NCI-H2107 treated with DMSO at 0.1 percent for 48 hours (cell line): ENCODE measurements around the gene TP53AIP1.

Source experiments
- DNase-seq: peaks from one replicate; lab custom pipeline; 2025; ENCODE audit not compliant: unreplicated experiment; lab: John Stamatoyannopoulos, UW

Gene TP53AIP1

DNA sequence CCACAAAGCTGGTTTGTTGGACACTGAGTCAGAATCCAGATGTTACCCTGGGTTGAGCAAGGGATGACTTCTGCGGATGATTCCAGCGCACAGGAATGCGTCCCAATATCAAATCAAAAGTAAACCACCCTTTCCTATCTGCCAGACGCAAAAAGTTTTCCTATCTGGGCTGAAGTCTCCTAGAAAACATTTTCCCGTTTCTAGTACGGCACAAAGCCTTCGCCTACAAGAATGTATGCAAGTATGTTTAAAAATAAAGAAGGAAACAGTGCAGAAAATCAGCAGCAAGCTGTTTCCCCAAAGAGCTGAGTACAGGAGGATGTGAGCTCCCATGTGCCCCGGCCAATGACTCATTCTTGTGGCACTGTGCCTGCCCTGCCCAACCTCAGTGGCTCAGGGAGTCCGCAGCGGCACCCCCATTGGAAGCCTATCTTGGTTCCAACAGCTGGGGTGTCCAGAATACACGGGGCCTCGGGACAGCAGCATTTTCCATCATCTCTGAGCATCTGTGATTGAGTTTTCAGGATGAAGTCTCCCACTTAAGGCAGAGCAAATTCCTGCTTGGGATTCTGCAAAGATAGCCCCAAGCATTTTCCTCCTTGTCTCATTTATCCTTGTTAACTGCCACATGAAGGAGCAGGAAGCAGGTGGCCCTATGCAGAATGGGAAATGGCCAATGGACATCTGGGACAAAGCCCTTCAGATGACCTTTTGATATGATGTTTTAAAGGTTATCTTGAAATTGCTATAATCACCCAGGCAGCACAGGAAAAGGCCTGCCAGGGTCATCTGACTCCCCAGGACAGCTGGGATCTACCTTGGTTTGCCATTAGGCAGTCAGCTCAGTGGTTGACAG is 34.1 kb downstream of the TP53AIP1 start:
- no peak for DNase-seq

DNA sequence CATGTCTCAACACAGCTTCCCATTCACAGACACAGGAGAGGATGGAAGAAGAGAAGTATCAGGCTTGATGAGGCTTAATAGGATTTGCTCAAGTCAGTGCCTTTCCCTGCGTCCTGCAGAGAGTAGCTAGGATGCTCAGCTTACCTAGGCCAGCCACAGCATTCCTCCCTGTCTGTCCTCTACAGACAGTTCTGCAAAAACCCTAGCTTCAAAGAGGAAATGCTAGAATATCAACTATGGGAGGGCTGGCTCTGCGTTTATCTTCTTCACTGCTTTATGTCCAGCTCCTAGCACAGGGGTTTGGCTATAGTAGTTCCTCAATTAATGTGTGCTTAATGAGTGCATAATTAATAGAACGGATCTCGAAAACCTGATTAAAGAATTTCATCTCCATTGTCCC is 35.1 kb downstream of the TP53AIP1 start:
- DNase-seq: no peak

DNA sequence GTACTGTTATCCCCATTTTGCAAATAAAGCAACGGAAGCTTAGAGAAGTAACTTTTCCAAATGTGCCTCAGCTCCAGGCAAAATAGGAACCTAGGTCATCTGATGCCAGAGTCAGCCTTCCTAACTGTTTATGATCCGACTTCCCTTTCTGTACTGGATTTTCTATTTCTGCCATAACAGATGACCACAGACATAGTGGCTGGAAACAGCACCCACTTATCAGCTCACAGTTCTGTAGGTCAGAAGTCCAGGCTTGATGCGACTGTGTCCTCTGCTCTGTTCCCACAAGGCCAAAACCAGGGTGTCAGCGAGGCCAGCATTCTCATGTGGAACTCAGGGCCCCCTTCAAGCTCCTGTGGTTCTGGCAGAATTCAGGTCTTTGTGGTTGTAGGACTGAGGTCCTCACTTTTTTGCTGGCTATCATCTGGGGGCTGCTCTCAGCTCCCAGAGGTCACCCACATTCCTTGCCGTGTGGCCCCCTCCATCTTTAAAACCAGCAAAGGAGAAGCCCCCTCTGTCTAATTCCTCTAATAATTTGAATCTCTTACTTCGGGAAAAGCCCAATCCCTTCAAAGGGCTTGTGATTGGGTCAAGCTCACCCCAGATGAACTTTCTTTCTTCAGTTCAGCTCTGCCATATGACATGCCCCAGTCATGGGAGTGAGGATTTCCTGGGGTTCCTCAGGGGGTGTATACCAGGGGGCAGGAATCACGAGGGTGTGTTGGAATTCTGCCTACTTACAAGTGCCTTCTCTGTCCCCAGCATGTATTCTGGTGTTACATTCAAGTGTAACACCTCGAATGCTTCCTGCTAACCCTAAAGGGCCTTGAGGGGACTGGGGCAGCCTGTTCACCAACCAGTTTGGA is 36.3 kb downstream of the TP53AIP1 start:
- no peak for DNase-seq

DNA sequence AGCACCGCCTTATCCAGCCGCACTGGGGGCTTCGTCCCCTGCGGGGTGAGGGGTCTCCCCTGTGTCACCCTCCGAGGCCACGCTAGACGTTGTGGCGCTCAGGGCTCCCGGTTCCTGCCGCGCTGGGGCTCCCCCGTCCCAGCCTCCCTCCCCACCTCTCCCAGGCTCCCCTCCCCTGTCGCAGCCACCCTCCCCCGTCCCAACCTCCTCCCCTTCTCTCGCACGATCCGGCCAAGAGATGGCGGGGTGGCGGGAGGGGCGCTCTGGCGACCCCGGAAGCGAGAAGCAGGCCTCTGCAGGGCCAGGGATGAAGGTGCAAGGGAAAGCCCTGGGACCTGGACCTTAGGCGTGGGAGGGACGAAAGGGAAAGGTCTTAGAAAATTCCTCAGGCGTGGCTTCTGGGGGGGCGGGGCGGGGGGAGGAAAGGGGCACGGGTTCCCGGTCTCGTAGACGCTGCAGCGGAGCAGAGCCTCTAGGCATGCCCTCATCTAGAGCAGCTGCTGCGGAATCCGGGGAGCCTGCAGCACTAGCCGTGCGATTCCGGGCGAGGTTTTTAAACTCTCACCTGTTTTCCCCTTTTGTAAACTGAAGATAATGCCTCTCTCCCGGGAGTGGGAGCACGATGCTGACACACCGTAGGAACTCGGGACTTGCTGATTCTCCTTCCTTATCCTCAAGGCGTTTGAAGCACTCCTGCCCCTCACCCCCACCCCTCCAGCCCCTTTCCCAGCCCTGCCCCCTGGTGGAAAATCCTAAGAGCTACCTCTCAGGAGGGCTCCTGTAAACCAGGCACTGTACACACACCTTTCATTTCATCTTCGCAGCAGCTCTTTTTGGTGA is 37.1 kb downstream of the TP53AIP1 start:
- DNase-seq: peak; percentile 52

DNA sequence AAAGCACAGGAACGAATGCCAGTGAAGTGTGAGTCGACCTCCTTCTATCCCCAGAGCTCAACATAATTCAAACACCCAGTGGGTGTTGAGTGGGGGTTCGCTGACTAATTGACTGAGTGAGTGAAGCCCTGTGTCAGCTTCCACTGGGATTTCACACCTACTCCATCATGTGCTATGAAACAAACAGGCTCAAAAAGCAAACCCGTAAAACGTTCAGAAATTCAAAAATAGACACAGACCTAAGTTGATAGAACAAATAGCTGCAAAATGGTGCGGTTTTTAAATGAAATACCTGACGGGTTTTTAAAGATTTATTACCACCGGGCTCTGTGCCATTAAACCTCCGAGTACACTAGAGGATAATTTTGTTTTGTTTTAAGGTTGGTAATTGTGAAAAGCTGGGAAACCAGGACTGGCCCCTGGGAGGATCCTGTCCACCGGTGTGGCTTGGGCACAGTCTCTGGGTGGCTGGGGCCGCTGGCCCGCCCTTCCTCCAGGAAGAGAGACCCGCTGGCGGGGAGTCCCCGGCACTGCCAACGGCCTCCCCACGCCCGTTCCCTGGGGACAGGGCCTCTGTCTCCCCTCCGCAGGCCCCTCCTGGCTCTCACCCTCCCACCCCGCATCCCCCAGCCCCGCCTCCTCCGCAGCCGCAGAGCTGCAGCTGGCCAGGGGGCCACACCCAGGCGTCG is 37.9 kb downstream of the TP53AIP1 start:
- no peak for DNase-seq

DNA sequence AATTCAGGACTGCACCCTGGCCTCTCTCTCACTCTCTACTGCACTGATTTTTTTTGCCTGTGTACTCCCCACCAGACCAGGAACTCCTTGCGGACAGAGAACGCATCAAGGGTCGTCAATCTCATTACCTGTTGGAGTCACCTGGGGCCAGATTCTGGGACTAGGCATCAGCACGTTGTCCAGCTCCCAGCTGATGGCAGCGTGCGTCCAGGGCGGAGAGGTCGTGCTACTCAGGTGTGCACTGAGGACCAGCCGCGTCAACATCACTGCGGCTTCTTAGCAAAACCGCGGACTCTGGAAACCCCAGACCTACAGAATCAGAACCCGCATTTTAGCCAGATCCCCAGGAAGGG is 38.4 kb downstream of the TP53AIP1 start:
- DNase-seq: no peak

DNA sequence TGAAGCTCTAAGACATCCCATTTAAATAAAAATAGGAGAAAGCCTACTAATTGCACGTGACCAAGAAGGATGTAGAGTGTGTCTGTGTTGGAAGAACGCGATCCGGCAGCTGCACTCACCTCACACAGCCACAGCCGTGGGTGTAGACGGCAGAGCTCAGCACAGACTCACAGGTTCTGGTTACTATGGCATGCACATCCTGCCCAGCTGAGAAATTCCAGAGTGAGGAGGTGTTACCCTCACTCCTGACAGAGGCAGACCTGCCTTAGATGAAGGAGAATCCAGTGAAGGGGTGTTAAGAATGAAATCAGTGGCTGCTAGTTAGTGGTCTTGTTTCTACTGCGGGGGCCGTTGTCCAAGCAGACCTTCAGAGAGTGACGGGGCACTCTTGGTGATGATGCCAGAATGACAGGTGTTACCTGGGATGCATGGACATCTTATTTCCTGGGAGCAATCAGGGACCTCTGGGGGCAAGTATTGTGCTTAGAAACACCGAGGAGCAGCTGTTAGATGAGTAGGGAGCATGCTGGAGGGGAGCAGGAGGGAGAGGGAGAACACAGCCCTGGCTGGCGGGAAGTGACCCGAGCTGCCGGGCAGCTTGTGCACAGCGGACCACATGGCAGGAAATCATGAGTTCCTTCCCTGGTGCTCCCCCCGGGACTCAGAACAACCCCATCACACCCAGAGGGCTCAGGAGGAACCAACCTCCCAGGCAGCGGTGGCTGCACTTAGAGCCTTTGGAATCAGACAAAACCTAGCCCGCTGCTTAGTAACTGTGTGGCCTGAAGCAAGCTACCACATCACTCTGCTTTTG is 39.2 kb downstream of the TP53AIP1 start:
- DNase-seq: no peak

DNA sequence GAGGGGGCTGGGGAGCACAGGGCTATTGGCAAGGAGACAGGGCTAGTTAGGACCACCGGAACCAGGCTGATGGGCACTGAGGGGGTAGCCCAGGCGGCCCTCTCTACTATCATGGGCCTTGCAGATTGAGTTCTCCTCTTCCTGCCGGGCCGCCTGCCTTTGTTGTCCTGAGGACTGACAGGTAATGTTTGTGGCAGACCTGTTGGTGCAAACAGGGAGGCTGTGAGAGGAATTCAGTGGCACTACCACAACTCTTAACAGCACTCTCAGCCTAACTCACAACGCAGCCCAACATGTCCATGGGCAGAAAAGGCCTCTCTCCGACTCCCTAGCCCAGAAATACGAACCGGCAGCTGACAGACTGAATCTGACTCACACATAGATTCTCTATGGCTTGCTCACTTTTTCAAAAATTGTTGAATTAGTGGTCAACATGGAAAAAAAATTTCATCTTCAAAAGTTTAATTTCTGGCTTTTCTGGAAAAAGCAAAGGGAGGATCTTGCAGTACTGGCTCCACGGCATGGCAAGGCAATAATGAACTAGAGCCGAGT is 40.1 kb downstream of the TP53AIP1 start:
- DNase-seq: no peak

DNA sequence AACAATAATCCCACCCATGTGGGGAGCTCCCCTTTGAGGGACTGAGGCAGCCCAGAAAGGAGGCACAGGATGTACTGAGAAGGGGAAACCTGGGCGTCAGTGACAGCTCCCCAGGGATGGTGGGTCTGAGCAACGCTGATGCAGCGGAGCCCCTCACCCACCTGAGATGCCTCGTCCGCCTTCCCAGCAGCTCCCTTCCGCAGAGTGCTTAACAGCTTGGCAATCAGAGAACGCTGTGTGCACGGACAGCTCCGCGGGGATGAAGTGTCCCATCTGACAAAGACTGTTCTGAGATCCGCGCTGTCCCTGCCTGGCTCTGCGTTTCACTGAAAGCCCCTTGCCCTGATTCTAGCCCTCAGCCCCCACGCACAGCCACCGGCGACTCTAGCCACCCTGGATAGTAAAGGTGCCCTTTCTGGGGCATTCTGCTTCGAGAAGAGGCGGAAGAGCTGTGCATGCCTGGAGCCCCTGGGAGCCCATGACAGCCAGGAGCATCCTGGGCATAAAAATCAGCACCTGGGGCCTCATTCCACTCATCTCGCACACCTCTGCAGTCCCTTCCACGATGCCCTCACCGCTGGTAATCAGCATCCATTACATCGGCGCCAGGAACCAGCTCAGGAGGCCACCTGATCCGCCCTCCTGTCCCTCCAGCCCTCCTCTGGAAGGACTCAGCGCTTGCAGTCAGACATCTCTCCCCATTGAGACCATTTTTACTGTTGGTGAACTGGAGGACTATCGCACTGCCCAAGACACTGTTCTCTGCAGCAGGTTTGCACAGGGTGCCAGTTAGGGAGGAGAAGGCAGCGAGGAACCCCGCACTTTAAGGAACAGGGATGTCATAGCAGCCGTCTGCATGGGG is 40.8 kb downstream of the TP53AIP1 start:
- no peak for DNase-seq

DNA sequence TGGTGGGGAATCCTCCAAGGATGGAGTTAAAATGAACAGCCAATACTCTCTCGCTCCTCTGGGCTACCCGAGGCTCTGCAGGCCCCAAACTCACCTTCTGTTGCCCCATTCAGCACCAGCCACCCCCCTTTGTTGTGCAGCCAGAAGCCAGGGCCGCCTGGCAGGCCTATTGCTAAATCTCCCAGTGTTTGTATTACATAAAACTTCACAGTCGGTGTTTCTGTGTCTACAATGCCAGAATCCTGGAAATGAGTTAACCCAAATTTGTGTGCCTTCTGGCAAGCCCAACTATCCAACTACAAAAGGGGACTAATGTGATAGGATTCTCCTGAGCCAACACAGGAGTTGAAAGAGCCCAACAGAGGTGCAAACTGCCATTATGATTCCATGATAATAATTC is 42.2 kb downstream of the TP53AIP1 start:
- no peak for DNase-seq

DNA sequence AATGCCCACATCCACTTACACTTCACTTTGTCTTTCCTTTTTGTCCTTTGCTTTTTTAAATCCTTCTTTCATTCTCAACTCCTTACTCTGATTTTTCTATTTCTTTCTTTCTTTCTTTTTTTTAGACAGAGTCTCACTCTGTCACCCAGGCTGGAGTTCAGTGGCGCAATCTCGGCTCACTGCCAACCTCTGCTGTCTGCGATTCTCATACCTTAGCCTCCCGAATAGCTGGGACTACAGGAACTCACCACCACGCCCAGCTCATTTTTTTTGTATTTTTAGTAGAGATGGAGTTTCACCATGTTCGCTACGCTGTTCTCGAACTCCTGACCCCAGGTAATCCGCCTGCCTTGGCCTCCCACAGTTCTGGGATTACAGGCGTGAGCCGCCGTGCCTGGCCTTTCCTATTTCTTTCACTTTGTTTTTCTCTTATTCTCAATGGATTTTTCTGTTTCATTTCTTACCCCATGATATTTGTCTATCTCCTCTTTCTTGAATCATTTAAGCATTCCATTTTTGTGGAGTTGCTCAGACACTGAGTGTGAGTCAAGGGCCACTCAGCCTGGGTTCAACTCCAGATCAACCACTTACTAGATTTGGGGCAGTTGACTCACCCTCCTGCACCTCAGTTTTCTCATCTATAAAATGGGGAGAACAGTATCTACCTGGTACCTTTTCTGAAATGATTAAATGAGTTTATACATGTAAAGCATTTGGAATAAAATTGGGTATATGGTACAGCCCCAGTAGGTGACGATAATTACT is 43.9 kb downstream of the TP53AIP1 start:
- DNase-seq: no peak

DNA sequence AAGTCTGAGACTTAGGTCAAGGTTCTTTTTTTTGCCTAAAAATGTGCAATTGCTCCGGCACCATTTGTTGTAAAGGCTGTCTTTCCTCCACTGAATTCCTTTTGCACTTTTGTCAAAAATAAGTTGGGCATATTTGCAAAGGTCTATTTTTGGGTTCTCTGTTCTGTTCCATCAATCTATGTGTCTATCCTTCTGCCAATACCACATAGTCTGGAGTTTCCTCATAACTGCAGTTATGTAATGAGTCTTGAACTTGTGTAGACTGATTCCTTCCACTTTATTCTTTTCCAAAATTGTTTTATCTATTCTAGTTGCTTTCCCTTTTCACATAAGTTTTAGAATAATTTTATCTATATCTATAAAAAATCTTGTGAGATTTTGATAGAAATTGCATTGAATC is 44.8 kb downstream of the TP53AIP1 start:
- DNase-seq: no peak

DNA sequence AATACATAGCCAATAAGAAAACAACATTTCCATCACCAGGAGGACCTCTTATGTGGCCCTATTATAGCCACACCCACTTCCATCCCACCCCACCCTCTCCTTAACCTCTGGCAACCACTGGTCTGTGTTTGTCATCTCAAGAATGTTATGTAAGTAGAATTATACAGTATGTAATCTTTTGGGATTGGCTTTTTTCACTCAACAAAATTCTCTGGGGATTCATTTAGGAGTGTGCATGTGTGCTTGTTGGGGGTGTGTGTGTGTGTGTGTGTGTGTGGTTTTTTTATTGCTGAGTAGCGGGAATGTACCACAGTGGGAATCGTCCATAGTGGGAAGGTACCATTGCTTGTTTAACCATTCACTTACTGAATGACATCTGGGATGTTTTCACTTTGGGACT is 46.3 kb downstream of the TP53AIP1 start:
- no peak for DNase-seq

DNA sequence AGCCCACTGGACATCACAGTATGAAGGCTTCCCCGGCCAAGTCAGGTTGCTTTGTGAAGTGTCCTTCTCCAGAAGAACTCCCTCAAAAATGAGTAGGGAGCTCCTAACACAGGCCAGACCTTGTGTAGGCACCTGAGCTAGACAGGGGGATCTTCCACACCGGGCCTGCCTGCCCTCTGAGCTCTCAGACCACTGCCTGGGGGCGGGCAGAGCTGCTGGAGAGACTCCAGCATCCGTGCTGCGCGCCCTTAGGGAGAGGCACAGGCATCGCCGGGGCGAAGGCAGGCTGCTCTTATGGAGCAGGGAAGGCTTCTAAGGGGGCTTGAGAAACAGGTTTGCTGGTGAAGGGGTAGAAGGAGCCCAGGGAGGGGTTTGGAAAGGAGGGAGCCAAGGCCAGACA is 47.1 kb downstream of the TP53AIP1 start:
- DNase-seq: no peak

DNA sequence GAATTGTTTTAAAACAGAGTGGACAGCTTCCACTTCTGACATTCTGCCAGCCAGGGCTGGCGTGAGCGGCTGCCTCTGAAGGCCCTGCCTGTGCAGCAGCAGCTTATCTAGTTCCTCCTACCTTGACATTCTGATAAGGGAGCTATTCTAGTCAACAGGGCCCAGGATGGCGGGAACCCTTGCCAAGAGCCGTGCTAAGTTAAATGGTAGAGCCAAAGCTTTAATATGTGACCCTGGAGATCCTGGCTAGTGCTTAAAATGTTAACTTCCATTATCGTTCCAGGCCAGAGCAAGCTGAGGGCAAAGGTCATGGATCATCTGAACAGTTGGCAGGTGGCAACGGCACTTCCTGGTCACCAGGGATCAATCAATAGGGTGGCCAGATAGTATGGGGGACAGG is 48.0 kb downstream of the TP53AIP1 start:
- DNase-seq: no peak

DNA sequence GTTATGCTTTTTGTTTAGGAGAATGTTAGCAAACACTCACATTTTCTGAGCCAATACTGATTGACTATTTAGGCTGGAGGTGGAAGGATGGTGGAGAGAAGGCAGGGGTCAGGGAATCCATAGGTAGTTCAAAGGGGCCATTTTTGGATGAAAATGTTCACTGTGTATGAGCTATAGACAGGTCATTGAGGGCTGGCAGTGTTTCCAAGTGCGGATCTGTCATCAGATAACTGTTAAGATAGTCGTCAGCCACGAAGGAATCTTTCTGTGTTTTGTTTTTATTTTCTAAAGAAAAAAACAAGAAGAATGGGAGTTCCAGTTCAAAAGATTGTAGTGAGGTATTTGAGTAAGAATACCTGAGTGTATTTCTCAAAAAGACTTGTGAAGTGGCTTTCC is 48.4 kb downstream of the TP53AIP1 start:
- DNase-seq: no peak

DNA sequence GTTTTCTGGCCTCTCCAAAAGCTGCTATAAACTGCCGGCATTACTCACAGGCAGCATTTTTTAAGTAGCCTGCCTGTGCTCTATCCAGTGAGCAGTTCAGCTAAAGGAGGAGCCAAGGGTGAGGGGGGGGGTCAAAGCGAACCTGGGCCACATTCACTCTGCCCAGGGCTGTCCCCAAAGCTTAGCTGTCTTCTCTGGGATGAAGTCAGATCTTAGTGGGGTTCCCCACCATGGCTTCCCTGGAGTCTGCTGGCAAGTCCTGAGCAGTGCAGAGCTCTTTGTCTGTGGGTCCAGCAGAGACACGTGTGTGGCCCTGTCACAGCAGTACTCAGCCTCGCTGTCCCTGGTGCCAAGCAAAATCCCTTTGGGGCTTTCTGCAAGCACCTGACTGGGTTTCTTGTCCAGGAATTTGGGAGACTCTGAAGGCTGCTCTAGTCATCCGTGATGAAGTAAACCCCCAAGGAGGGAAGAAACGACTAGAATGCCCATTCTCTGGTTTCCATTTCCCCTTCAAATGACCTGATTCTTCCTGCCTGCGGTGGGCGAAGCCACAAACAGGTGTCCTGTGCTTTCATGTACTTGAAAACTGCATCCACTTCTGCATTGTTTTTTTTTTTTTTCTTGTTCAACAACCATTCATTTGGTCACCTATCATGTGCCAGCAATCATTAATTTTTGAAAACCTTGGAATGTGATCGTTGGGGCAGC is 48.9 kb downstream of the TP53AIP1 start:
- peak; percentile 37 for DNase-seq
